Measurements from ENCODE around the gene HNRNPUL1. TPM values are rescaled to one million over a fixed set of nuclear protein-coding genes. Genes with fewer than 3 reads are reported as not detected.
A peak's percentile ranks its signal among the peaks of the same experiment; 100 is the strongest.
"Not testable (repeated sequence)": the region's sequence is repeated elsewhere in the genome, so short reads cannot be mapped to it uniquely, and the experiment has no call there.

HNRNPUL1 gene
- total RNA-seq, 1 donor from 2014 or later: 119 TPM

DNA sequence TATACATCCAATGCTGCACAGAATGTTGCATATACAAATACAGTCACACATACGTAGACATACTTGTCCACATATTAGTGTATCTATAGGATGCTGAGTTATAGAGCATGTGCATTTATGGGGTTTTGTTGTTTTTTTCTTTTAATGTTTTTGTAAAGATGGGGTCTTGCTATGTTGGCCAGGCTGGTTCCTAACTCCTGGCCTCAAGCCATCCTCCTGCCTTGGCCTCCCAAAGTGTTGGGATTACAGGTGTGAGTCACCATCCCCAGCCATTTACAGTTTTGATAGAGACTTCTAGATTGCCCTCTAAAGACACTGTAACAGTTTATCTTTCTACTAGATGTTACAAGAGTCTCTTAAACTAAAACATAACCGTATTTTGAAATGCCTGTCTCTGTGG, 14.3 kb downstream of the HNRNPUL1 start:
- no peak for DNase-seq

DNA sequence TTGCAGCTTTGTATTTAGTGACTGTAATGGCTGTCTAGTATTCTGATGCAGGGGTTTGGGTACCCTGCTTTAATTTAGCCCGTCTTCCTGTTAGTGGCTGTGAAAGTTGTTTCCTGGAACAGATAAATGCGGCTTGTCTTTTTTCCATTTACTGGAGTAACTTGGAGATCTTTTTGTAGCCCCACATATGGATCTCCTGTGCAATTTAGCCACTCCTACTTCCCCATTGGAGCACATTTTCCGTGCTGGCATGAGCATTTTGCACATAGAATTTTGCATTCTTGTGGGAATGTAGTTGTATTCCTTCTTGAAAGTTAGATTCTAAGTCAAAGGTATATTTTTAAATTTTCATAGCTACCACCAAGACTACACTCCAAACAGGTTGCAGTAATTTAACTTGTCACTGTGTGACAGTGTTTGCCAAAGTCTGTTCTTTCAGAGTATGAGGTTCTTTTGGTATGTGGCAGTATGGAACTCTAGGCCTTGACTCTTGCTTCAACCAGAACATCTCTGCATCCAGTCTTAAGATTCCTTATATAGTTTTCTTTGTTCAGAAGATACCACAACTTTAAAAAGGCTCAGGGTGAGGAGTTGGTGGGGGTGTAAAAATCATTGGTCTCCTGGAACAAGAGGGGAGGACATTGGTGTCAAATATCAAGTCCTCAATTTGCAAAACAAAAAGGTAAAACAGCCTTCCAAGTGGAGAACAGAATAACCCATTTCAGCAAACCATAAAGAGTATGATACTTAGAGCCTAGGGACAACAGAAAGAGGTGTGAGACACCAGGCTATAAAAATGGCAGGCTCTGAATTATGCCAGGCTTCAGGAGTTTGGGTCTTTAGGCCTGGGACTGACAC, 24.7 kb downstream of the HNRNPUL1 start:
- DNase-seq: no peak

DNA sequence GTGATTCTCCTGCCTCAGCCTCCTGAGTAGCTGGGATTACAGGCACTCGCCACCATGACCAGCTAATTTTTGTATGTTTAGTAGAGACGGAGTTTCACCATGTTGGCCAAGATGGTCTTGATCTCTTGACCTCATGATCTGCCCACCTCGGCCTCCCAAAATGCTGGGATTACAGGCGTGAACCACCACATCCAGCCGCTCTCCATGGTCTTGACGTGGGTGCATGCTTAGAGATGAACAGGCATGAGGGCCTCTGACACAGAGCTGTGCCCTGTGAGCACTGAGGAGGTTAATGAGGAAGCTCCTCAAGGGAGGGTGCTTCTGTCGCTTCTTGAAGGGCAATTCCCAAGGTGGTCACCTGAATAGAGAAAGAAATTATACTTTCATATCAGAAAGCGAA, 25.6 kb downstream of the HNRNPUL1 start:
- DNase-seq: not testable (repeated sequence)

DNA sequence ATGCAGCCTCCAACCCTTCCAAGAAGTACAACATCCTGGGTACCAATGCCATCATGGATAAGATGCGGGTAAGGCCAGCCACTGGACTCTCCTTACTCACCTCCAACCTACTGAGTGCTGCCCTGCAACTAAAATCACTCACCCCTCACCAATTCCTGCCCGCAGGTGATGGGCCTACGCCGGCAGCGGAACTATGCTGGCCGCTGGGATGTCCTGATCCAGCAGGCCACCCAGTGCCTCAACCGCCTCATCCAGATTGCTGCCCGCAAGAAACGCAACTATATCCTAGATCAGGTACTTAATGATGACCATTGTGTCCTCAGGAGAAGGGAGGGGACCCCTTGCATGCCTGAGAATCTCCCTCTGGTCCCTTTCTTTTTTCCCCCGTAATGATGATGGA, 30.2 kb downstream of the HNRNPUL1 start:
- no peak for DNase-seq

GRCh38 chr19:41295499-41295898, 31.3 kb downstream of the HNRNPUL1 start:
- no peak for DNase-seq

DNA sequence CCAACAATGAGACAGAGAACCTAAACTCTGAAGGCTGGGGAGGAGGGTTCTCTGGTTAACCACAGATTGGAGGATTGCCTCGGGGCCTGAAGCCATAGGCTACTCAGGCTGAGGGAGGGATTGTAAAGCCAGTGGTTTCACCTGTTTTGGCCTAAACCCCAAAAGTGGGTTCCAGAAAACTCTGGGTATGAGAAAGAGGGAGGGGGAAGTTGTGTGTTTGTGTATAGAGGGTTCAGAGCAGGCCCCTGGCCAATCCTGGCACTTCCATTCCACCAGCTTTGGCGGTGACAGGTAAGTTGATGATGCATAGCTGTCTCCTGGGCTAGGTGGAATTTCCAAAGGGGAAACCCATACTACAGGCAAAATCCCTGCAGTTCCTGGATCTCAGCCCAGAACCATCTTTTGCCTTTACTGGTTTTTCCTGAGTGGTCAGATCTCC, 32.3 kb downstream of the HNRNPUL1 start:
- no peak for DNase-seq

- DNase-seq: peak; percentile 35
Measured at GRCh38 chr19:41297628-41298347, 33.6 kb downstream of the HNRNPUL1 start.

DNA sequence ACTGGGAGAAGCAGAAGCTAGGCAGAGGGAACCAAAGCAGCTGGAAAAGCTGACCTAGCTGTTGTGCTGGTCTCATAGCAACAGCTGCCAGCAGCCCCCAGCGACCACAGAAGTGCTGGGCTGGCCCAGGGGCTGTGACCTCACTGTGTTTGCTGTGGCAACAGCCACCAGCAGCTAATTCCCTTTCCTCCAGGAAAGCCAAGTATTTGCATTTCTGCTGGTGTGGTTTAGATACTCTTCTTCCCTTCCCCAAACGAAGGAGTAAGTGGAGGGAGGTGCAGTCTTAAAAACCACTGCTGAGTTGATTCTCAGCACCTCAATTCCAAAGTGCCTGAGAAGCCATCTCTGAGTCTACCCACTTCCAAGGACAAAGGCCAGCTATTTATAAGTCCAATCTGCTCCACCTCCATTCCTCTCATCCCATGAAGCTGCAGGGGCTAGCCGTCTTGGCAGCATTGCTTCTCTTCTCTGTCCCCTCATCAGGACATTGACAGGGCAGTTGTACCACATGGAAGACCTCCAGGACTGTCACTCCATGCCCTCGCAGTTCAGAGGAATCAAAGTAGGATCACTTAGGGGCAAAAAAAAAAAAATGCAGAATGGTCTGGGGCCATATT, 34.3 kb downstream of the HNRNPUL1 start:
- peak; percentile 95 for DNase-seq

GRCh38 chr19:41299046-41299754, 35.0 kb downstream of the HNRNPUL1 start:
- peak; percentile 46 for DNase-seq

DNA sequence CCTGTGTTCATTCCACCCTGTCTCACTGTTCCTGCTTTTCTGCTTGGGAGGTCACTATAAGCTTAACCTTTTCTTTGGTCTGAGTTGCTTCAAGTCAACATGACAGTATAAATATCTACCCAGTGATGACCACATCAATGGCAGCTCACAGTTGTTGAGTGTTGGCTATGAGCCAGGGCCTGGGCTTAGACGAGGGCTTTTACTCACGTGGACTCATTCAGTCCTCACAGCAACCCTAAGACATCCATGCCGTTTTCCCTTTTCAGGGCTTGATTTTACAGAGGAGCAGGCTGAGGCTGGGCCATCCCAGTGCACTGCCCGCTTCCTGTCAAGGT, 35.5 kb downstream of the HNRNPUL1 start:
- peak; percentile 94 for DNase-seq

GRCh38 chr19:41300555-41300954, 36.4 kb downstream of the HNRNPUL1 start:
- DNase-seq: peak; percentile 50

DNA sequence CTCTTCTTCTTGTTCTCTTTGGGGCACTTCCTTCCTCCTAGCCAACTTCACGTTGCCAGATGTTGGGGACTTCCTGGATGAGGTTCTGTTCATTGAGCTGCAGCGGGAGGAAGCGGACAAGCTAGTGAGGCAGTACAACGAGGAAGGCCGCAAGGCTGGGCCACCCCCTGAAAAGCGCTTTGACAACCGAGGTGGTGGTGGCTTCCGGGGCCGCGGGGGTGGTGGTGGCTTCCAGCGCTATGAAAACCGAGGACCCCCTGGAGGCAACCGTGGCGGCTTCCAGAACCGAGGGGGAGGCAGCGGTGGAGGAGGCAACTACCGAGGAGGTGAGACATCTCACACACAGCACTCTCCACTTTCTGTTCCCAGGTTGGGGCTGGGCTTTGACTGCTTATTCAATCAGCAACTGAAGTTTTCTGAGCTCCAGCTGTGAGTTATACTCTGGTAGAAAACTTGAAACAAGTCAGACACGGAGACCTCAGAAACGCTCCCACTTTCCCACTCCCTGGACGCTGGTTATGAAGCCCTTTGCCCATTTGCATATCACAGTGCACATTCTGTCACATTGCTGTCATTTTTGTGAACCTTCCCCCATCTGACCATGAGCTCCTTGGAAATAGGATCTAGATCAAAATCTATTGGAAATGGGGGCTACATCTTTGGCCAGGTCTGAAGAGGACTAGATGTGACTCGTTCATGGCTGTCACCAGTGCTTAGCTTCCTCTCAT, 38.6 kb downstream of the HNRNPUL1 start:
- no peak for DNase-seq

DNA sequence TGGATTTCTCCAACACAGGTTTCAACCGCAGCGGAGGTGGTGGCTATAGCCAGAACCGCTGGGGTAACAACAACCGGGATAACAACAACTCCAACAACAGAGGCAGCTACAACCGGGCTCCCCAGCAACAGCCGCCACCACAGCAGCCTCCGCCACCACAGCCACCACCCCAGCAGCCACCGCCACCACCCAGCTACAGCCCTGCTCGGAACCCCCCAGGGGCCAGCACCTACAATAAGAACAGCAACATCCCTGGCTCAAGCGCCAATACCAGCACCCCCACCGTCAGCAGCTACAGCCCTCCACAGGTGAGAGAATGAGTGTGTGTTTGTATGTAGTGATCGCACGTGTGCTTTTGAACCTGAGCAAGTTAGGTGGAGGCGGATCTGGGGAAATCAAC, 39.8 kb downstream of the HNRNPUL1 start:
- no peak for DNase-seq

DNA sequence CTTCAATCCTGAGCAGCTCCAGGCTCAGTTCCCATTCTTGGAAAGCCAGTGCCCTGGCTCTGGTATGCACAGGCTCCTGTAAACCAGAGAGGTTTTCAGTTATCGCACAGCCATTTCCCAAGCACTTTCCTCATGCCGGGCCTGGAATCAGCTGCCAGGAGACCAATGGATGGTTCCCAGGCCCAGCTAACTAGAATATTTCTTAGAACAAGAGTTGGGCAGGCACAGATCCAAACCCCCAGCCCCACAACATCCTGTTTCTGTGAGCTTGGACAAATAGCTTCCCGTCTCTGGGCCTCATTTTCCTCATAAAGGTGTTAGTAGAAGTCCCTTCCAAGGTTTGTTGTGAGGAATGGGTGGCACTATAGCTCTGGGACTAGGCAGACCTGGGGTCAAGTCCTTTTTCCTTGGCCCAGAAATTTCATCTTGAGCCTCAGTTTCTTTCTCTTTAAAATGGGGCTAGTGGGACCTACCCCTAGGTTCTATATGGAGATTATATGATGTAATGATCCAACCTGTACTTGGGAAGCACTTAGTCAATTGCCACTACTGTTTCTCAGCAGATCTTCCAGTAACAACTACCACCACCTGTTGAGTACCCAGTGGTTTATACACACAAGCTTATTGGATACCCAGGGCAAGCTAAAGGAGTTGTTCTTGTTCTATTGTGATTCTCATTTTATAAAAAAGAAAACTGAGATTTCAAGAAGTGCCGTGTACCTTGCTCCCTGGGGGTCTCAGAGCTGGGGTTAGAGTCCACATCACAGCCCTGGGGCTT, 40.7 kb downstream of the HNRNPUL1 start:
- no peak for DNase-seq

DNA sequence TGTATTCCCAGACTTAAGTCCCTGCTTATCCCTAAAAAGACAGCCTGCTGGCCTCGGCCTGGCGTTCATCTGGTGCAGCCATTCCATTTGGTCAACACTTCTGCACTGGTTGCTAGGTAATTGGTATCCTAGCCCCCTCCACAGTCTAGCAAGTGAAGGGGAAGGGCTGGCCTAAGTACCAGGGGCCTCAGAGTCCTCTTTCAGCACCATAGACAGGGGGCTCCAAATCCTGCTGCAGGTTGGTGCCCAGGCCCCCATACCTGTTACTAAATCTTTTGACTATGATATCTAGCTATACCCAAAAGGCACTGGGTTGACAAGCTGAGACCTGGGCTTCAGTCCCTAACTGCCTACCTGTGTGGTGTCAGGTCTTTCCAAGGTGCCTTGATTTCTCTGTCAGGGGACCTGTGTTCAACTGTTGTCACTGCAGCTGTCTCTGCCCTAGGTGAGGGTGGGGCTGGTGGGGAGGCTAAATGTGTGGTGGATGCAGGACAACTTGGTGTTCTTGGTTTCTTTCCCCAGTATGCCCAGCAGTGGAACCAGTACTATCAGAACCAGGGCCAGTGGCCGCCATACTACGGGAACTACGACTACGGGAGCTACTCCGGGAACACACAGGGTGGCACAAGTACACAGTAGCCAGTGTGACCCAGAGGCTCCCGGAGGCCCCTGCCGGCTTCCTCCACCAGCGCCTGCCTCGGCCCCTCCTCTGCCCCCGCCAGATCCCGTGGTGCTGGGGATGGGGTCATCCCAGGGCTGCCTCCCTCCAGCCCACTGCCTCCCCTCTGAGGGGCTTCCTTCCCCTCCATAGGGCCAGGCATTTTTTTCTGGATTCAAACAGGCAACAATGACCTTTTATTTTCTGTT, 42.0 kb downstream of the HNRNPUL1 start:
- DNase-seq: no peak

DNA sequence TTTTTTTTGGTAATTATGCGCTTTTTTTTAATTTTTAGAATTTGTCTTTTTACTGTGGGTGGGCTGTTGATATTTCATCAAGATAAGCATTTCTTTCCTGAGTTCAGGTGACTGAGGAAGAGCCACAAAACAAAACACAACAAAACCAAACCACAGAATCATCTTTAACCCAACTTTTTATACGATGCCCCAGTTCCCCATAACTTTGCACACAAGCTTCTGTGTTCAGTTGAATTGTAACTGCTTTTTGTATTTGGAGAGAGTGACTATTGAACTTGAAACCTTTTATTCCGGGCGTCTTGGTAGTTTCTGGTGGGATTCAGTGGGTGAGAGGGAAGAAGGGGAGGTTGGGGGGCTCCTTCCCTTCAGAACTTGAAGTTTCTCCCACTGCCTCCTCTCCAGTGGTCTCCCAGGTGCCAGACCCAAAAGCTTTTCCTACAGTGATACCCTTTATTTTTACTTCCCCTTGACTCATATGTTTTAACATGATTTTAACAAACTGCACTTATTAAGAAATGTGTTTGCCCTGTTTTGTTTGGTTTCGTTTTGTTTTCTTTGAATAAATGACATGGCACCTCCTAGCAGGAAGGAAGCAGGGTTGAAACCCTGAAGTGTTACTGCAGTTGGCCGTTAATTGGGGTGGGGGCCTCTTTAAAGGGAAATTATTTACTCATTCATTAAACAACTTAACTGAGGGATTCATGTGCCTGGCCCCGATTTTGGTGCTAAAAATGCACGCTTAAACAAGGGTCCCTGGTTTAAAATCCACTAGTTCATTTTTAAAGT, 43.1 kb downstream of the HNRNPUL1 start:
- no peak for DNase-seq

DNA sequence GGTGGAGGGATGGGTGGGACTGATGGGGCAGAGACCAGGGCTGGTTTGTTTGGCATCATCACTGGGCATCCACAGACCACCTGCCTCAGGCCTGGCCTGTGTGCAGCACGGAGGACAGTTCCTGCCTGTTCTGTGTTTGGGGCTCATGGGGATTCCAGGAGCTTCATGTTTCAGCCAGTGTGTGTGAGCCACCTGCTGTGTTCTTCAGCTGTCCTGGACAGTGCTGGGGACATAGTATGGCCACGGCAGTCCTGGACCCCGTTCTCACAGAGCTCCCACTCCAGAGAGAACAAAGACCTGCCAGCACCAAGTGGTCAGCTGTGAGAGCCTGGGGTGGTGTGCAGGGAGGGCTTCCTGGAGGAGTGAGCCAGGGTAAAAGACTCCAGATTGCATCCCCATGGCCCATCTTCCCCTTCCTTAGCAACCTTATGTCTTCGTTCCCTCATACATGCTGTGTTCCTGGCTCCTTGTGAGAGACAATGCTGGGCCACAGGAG, 43.8 kb downstream of the HNRNPUL1 start:
- peak; percentile 79 for DNase-seq

- DNase-seq: peak; percentile 97
Measured at GRCh38 chr19:41308450-41309179, 44.4 kb downstream of the HNRNPUL1 start.

All from tongue (tissue), 2 donors.